GM13977 (cell line): ENCODE measurements around the gene ZMYND10.

Experiments used
- DNase-seq: peaks from one replicate; pipeline ENCODE4 v3.0.0; 2012; ENCODE audit warnings: low spot score
- in situ Hi-C: fragments of 300-500 bp; cut with MboI; formaldehyde crosslinking; loops from one replicate; pipeline ENCODE4 v1.12.0; 2022; ENCODE audit warnings: low sequenced_read_pairs, low pct_unique_long_range_greater_than_20kb, mixed read lengths, inconsistent platforms; ENCODE audit not compliant: unreplicated experiment
- TF ChIP-seq, protein P1 (sequence below): IDR thresholded peaks from 2 replicates; pipeline ENCODE4 v1.5.1; 2012; ENCODE audit warnings: mild to moderate bottlenecking, control low read depth; ENCODE audit not compliant: insufficient read depth; ENCODE audit errors: extremely low read depth, missing control alignments

ZMYND10 gene

GRCh38 chr3:50304601-50305000 is 40.9 kb downstream of the ZMYND10 start:
- DNase-seq, result no peak
- TF ChIP-seq, protein P1, sequence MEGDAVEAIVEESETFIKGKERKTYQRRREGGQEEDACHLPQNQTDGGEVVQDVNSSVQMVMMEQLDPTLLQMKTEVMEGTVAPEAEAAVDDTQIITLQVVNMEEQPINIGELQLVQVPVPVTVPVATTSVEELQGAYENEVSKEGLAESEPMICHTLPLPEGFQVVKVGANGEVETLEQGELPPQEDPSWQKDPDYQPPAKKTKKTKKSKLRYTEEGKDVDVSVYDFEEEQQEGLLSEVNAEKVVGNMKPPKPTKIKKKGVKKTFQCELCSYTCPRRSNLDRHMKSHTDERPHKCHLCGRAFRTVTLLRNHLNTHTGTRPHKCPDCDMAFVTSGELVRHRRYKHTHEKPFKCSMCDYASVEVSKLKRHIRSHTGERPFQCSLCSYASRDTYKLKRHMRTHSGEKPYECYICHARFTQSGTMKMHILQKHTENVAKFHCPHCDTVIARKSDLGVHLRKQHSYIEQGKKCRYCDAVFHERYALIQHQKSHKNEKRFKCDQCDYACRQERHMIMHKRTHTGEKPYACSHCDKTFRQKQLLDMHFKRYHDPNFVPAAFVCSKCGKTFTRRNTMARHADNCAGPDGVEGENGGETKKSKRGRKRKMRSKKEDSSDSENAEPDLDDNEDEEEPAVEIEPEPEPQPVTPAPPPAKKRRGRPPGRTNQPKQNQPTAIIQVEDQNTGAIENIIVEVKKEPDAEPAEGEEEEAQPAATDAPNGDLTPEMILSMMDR, result no peak
- in situ Hi-C loops, result no loop called here

DNA sequence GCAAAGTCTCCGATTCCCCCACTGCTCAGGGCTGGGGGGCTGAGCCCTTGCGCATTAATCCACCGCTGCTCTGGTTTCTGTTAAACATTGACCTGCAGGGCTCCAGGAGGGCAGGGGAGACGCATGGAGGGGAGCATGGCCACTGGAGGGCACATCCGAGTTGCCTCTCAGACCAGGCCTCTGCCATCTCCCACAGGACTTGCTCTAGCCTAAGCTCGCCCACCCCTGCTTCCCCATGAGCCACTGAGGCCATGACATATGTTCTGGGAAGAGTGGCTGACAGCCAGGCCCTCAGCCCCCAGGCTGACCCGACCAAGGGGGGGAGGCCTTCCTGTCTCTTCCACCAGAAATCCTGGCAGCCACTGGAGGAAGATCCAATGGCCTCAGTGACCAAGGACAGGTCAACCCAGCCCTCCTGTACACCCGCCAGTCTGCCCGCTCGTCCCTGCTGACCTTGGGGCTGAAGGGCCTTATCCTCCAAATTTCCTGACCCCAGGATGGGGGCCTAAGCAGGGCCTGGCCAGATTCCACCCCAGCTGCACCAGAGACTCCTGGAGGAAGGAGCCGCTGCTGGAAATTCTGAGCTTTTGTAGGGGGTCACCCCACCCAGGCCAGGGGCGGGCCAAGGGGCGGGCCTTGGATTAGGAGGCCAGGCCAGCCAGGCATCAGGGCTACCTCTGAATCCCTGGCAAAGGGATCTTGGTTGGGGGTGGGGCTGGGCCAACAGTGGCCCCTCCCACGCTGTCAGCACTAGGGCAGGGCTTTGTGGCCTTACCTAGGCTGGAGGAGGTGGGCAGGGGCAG is 42.3 kb downstream of the ZMYND10 start, which contains the start of gene HYAL1:
TSS of gene HYAL1 (minus strand) at position 562 of the 803 bp plus-strand sequence. CDS start 618 bp downstream, outside the sequence.
- DNase-seq, result no peak
- in situ Hi-C loops, result no loop called here
- TF ChIP-seq, protein P1, result no peak

DNA sequence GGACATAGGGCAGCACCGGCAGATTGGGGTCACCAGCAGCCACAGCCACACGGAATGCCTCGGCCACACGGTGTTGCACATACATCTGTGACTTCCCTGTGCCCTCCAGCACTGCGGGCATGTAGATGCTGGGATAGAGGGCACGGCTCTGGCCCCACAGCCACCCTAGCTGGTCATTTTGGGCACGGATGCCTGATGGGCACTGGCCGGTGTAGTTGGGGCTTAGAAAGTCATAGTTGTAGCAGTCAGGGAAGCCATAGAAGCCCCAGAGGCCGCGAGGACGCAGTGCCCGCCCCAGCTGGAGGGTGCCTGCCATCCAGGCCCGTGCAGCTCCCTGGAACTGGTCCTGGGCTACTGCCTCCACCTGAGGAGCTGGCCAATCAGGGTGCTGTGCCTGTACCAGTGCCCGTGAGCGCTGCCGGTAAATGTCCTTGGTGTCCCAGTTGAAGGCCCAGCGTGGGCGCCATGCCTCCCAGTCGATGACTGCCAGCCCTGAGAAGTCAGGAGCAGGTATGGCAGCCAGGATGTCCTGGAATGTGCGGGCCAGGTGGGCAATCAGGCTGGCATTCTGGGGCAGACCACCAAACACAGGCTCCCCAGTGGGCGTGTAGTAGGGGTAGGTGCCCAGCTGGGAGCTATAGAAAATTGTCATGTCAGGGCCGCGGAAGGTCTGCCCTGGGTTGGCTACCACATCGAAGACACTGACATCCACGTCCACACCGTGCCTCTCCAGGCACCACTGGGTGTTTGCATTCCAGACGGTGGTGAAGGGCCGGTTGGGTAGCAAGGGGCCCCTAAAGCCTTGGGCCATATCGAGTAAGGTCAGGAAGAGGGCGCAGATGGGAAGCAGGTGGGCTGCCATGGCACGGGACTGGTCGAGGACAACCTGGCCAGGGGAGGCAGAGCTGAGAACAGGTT is 43.2 kb downstream of the ZMYND10 start:
- no peak for DNase-seq
- in situ Hi-C loops, result no loop called here
- TF ChIP-seq, protein P1, result no peak

GRCh38 chr3:50300681-50301254 is 44.8 kb downstream of the ZMYND10 start:
- in situ Hi-C loops, result no loop called here
- DNase-seq, result no peak
- TF ChIP-seq, protein P1, result no peak

DNA sequence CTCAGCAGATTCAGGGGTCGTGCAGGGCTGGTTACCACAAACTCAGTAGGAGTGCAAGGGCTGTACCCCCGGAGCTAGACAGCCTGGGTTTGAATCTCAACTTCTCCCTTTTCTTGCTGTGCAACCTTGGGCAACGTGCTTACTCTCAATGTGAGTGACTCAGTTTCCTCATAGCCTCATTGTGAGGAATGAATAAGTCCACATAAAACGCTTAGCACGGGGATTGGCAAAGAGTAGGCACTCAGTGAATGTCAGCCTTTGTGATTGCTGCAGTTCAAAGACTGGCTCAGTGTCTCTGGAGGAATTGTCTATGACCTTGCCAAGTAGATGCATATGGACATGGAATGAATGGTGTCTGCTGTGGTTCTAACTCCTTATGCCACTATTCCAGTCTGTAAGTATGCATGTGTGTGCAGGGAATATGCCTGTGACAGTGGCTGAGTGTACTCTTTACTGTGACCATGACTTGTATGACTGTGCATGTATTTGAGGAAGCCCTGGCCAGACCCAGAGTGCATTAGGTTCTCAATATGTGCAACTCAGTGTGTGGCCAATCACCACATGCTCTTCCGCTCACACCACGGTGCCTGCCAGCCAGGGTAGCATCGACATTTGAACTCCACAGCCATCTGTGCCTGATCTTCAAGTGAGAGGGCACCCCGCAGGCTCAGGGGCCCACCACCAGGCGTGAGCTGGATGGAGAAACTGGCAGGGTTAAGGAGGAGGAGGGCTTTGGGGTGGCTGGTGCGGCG is 45.4 kb downstream of the ZMYND10 start:
- TF ChIP-seq, protein P1, result no peak
- DNase-seq, result no peak
- in situ Hi-C loops, result no loop called here

DNA sequence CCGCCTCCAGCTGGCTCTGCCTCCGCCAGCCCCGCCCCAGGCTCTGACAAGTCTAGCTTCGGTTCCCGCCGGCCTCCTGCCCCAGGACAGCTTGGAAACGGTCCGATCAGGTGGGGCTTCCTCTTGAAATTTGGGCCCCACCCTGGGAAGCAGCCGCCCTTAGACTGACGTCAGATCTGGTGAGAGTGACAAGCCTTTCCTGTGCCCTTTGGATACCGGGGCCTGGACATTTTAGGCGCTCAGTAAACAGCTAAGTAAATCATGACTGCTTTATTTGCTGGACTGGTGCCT is 45.9 kb downstream of the ZMYND10 start:
- no peak for DNase-seq
- TF ChIP-seq, protein P1, result no peak

More for the DNA sequence above, 45.9 kb downstream of the ZMYND10 start:
- in situ Hi-C loops, result no loop called here
